HG02678 (cell line): ENCODE measurements around the gene PSG6.
"Not testable (repeated sequence)": the region's sequence is repeated elsewhere in the genome, so short reads cannot be mapped to it uniquely, and the experiment has no call there.

Source experiments
- ATAC-seq: cut with Tn5 transposase; IDR thresholded peaks from one replicate; pipeline ENCODE4 v1.9.1; 2021; ENCODE audit warnings: mild to moderate bottlenecking, moderate library complexity; ENCODE audit not compliant: unreplicated experiment

The PSG6 gene

DNA sequence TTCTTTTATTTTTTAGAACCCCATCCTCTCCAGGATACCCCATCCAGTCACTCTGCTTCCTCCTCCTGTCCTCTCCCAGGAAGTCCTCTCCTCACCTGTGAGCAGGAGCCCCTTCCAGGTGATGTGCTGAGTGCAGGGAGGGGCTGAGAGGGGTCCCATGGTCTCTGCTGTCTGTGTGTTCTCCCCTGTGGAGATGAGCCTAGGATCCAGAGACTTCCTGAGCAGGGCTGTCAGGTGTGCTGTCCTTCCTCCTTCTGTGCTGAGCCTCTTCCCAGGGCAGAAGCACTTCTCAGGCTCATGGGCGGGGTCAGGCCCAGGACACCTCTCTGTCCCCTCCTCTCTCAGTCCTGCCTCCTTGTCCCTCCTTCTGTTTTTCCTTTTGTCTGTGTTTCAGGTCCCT, at the start of gene PSG6:
PSG6 (minus strand) TSS at position 261 of the 400 bp plus-strand sequence; CDS start at position 159, 102 bp downstream.
- not testable (repeated sequence) for ATAC-seq

DNA sequence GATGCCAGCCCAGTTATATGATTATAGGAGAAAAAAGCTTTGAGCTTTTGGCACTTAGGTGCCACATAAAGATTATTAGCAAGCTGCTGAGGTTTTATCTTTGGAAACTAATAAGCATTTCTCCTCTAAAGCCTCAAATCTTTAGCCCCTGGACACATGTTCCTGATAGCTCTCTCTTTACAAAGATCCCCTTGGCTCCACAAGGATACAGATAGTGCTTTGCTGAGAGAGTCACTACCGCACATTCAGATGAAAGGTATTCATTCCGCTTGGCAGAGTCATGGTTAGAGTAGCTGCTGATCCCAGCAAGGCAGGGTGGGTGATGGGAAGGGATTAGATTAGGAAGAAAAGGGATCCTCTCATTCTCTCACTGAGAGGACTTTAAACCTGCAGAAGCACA, 47.5 kb upstream of the PSG6 start:
- no peak for ATAC-seq

DNA sequence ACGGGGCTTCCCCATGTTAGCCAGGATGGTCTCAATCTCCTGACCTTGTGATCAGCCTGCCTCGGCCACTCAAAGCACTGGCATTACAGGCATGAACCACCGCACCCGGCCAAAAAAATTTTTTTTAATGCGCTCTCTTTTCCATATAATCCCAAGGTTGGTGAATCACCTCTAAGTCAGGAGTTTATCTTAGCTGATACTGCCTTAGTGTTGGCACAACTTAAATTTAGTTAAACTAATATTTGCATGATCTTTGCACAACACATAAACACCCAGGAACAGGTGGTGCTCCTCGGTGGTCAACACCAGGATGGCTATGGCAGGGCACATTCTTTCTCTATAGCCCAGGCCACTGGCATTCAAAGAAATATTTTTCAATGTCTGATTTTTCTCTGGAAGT, 43.4 kb upstream of the PSG6 start:
- no peak for ATAC-seq

DNA sequence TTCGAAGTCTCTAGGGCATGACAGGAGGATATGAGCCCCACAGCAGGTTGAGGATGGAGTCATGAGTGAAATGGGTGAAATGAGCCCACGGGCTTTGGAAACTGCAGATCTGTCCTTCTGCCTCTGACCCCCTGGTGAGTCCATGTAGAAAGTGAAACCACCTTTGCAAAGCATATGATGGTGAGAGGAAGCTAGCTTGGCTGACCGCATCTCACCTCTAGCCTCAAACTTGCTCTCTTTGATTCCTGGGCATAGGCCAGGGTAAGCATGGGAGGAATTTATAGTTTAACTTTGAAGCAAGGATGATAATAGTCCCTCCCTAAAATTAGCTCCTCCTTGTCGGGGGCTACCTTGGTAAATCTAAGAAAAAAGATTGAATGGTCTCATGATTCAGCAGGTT, 34.4 kb upstream of the PSG6 start:
- ATAC-seq: not testable (repeated sequence)

DNA sequence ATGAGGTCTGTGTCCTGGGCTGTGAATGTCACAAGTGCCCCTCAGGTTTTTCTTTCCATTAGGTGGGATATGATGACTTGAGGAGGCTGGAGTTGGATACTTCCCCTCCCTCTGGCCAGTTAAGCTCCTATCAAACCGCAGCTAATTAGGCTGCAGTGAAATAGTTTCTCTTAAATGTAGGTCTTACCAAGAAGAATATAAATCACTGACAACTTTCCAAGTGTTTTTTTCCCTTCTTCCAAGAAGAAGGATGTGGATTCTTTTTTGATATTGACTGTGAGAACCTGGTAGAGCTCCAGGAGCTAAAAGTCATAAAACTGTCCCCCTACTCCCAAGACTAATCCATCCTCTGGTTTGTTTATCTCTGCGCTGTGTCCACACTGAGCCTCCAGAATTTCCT, 33.8 kb upstream of the PSG6 start:
- not testable (repeated sequence) for ATAC-seq

DNA sequence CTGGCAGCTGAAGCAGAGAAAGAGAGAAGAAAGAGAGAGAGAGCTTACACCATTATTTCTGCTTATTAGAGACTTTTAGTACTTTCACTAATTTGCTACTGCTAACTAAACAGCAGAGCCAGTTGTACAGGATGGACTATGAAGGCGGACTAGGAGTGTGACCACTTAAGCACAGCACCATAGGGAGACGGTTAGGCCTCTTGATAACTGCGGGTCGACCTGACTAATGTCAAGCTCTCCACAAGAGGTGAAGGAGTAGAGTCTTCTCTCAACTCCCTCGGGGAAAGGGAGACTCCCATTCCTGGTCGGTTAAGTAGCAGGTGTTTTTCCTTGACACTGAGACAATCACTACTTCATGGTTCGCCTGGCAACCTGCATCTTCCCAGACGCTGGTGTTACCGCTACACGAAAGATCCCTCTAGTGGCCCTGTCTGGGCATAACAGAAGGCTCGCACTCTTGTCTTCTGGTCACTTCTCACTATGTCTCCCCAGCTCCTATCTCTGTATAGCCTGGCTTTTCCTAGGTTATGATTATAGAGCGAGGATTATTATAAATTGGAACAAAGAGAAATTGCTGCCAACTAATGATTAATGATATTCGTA, 24.6 kb upstream of the PSG6 start:
- no peak for ATAC-seq

DNA sequence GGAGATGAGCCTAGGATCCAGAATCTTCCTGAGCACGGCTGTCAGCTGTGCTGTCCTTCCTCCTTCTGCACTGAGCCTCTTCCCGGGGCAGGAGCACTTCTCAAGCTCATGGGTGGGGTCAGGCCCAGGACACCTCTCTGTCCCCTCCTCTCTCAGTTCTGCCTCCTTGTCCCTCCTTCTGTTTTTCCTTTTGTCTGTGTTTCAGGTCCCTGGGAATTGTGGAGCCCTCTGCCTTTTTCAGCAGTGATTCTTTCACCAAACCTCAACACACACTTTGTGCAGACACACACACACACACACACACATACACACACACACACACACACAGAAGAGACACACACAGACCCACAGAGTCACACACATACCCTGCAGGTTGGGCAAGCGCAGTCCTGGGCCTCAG, 19.4 kb upstream of the PSG6 start, which contains the start of gene PSG7:
PSG7 (minus strand) TSS at position 101 of the 400 bp plus-strand sequence. CDS start 131 bp downstream, outside the sequence.
- ATAC-seq: not testable (repeated sequence)

DNA sequence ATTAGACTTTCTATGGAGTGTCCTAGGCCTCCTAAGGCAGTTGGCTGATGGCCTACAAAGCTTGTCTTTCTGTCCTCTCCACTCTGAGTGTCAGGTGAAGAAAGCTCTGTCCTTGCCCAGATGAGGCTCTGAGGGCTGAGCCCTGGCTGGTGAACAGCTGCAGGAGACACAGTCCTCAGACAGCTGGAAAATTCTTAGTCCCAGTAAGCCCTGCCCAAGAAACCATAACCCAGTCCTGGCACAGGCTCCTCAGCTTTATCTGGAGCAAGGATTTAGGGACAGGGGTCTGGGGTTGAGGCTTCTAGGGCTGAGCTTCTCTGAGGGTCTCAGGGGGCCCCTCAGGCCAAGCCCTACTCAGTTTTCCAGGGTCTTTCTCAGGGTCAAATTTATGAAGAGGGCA, 17.0 kb upstream of the PSG6 start:
- not testable (repeated sequence) for ATAC-seq

DNA sequence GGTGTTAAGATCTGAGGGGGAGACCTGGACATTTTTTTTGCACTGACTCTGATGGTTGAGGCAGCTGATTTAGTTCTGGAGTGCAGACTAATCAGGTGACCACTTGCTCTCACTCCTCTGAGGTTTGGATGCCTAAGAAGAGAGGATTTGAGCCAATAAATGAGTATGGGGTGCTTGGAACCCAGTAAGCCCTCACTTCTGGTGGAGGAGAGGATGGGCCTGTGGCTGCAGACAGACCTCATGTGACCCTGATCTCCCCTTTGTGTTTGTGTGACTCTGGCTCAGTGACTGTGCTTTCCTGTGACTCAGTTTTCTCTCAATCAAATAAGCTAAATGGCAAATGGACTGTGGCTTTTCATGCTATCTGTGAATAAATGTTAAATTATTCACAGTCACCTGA, 16.5 kb upstream of the PSG6 start:
- ATAC-seq: not testable (repeated sequence)

DNA sequence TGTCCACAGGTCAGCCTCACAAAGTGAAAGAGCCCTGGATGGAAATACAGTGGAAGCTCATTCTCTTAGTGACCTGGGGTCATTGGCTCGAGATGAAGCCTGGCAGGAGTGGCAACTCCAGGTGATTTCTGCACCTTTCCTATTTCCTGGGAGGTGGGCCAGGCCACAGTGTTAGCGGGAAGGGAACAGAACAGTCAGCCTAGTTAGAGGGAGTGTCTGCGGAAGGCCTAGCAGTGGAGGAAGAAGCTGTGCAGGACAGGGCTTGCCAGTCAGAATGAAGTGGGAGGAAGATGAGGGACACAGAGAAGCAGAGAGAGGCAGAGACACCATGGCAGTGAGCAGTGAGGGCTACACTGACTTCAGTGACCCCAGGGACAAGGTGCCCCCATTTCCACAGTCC, 15.7 kb upstream of the PSG6 start:
- ATAC-seq: not testable (repeated sequence)

DNA sequence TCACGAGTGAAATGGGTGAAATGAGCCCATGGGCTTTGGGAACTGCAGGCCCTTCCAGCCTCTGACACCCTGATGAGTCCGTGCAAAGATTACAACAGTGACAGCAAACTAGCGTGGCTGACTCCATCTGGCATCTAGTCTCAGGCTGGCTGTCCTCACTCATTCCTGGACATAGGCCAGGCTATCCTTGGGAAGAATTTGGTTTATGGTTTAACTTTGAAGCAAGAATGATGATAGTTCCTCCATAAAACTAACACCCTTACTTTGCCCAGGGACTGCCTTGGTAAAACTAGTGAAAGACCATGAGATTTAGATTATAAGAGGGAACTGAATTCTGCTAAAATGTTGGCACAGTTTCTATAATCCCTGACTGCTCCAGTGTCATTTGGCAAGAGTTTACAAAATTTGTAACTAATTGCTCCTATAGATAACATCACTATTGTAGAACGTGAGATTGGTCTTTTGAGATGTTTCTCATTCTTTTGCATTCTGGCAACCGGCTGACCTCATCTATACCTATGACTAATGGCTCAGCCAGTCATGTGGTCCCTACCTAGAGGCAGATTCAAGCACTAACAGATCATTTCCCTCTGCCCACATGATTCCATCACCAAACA, 14.9 kb upstream of the PSG6 start:
- ATAC-seq: not testable (repeated sequence)

DNA sequence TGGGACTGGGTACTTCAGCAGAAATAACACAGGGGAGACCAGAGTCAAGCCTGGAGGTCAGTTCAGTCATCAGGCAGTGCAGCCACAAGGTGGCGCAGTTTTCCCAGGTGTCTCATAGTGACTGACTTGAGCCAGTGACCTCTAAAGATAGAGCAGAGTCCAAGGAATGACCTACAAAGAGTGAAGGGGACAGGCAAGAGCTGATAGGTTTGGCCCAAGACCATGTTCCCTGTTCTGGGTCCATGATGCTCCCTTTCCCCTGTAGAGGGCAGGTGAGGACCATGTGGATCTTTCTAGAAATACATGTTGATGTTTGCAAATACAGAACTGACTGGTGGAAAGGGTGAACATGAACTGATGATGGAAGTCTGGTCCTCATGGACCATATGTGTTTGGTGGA, 12.5 kb upstream of the PSG6 start:
- not testable (repeated sequence) for ATAC-seq

DNA sequence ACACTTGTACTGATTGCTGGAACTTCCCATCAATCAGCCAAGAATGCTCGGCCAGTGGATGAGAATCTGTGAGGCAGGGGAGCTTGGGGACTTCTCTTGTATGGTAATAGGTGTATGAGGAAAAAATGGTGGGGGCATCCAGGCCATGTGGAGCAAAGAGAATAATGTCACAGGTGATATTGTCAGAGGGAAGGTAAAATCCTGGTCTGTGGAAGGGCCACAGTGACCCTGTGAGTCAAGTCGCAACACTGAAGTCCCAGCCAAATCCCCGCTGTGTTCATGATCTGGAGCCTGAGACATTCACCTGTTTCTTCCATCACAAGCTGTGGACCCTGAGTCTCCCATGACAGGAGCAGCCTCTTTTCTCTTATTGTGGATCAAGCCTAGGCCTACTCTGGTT, 11.2 kb upstream of the PSG6 start:
- ATAC-seq: no peak

DNA sequence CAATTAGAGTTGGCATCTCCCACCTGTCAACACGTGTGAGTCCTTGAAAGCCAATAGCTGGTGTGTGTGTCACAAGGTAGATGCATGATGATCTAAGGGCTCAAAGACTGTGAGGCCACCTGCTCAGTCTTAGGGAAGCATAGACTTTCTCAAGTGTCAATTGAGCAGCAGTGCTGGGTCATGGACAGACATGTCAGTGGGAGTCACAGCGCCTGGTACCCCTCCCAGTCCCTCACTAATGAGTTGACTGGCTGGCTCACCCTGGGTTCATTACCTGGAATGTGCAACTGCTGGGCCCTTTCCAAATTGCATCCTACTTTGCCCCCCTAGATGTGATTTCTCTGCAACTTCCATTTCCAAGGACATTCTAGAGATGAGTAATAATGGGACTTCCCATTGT, 9.1 kb upstream of the PSG6 start:
- no peak for ATAC-seq

DNA sequence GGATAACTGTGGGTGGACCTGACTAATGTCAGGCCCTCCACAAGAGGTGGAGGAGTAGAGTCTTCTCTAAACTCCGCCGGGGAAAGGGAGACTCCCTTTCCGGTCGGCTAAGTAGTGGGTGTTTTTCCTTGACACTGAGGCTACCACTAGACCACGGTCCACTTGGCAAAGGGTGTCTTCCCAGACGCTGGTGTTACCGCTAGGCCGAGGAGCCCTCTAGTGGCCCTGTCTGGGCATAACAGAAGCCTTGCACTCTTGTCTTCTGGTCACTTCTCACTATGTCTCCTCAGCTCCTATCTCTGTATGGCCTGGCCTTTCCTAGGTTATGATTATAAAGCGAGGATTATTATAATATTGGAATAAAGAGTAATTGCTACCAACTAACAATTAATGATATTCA, 5.4 kb upstream of the PSG6 start:
- not testable (repeated sequence) for ATAC-seq

DNA sequence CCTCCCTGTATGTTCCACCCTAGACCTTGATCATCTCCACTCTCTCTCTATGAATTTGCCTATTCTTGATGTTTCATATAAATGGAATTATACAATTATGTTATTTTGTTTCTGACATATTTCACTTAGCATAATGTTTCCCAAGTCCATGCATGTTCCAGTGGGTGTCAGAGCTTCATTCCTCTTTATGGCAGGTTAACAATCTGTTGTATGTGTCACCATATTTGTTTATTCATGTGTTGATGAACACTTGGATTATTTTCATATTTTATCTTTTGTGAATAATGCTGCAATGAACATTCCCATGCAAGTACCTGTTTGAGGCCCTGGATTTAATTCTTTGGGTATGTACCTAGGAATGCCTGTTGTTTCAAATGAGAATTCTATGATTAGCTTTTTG, 3.3 kb upstream of the PSG6 start:
- not testable (repeated sequence) for ATAC-seq

DNA sequence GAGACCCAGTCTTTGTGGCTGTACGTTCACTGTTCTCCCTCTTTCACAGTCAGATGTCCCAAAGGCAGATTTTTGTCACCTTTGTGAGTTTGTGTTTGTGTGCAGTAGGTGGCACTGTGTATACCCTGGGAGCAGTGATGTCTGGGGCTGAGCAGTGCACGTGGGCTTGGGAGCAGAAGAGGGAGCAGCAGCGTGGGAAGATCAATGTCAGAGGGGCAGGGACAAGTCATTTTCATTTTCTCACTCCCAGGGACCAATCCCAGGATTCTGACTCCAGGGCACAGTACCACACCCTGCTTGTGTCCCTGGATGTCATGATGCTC, 2.0 kb upstream of the PSG6 start:
- ATAC-seq: no peak

DNA sequence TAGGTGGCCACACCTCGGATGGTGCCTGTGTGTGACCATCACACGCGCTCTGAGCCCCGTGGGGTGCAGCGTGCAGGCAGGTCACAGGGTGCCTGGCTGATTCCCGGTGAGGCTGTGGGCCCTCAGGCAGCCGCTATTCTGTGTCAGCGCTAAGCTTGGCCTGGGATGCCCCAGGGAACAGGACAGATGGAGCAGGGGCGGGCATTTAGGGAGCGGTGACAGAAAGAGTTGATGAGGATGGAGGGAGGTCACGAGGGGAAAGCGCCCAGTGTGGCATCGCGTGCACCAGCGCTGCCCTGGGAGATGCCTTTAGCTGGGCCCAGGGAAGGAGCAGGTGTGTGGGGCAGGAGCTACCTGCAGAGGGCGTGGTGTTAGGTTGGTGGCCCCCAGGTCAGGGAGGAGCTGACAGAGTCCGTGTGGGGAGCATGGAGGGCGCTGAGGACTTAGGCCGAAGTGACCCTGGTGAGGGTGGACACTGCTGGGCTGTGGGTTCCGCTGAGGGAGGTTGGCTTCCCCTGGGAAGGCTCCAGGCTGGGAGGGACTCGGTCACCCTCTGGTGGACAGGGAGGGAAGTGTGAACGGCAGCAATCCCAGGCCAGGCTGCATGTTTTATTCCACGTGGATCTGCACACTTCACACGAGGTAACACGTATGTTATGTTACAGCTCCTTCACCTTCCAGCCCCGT, 1.5 kb upstream of the PSG6 start:
- ATAC-seq: not testable (repeated sequence)

DNA sequence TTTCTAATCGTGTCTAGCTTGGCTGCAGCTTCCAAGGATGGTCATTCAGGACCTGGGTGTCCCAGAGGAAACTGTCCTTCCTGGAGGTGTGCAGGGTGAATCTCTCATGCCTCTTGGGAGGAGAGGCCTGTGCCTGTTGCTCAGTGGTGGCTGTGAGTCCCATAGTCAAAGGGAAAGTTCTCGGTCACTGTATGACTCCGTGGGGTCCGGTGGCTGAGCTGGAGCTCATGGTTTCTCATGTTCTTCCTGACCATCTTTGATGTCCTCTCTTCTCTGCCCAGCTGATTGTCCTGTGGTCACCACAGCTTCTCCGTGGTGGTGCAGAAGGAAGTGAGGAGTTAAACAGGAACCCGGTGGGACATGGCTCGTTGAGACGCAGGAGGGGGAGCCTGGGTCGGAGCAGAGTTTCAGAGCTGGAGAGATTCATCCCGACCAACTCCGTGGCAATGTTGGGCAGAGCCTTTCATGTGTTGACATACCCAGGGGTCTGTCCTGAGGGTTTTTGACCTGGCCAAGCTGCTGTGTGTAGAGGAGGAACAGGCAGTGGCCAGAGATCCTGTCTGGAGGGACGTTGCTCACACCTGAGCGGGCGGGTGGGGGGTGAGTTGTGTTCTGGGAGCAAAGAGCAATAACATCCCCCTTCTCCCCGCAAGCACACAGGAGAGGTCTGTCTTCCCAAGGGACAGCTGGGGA, 829 bp upstream of the PSG6 start:
- not testable (repeated sequence) for ATAC-seq

DNA sequence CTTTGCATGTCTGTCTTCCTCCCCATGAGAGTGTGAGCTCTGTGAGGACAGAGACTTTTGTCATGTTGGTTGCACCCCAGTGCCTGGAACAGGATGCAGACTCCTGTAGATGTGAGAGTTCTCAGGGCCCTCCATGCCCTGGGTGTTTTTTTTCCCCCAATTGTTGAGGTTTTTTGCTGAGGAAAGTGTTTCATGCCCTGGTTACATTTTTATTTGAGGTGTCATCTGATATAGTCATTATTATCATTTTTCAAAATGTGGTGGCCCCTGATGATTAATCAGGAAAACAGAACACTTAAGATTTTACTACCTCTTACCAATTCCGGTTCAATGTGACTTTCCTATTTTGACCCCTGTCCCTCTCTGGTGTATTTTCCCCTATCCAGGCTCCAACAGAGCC, 763 bp downstream of the PSG6 start:
- not testable (repeated sequence) for ATAC-seq

DNA sequence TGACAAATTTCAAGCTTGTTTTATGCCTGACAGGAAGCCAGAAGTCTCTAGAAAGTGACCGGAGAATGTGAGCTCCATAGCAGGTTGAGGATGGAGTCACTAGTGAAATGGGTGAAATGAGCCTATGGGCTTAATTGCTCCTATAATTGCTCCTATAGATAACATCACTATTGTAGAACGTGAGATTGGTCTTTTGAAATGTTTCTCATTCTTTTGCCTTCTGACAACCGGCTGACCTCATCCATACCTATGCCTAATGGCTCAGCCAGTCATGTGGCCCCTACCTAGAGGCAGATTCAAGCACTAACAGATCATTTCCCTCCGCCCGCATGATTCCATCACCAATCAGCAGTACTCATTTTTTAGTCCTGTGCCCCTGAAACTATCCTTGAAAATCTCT, 4.2 kb downstream of the PSG6 start:
- not testable (repeated sequence) for ATAC-seq

DNA sequence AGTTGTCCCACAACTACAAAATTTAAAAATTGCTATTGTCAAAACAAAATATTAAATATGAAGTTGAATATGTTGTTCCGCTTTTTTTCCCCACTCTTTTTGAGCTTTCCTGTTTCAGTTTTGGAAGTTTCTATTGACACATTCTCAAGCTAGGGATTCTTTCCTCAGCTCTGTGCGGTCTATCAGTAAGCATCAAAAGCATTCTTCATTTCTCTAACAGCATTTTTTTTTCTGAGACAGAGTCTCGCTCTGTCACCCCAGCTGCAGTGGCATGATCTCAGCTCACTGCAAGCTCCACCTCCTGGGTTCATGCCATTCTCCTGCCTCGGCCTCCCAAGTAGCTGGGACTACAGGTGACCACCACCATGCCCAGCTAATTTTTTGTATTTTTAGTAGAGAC, 4.8 kb downstream of the PSG6 start:
- not testable (repeated sequence) for ATAC-seq
